GM19043 (cell line): ENCODE measurements around the gene CCL1.

Experiments
- ATAC-seq: cut with Tn5 transposase; IDR thresholded peaks from one replicate; pipeline ENCODE4 v1.9.1; 2021; ENCODE audit warnings: low read depth; ENCODE audit not compliant: unreplicated experiment

The CCL1 gene, protein sequence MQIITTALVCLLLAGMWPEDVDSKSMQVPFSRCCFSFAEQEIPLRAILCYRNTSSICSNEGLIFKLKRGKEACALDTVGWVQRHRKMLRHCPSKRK

DNA sequence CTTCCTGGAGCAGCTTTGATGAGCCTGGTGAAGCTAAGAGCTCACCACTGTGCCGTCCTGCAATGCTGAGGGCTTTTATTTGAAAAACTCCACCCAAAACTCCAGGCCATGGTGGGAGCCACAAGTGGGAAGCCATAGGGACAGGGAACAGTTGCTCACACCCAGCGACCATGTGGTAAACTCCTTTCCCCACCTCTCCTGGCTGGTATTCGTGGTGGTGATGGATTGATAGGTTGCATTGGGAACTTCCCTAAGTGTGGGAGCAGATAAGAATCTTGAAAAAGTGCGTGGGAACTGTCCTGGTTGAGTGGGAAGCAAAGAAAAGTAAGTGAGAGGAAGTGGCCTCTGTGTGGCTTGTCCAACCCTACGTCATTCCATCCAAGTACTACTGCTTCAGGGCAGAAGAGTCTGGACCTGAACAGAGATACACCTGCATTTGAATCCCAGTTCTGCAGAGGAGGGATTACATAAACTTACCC is at the start of gene CCL1:
Gene CCL1, minus strand, starts transcription at position 51 of the 479 bp plus-strand sequence. CDS start 72 bp downstream, outside the sequence.
- ATAC-seq, result no peak

DNA sequence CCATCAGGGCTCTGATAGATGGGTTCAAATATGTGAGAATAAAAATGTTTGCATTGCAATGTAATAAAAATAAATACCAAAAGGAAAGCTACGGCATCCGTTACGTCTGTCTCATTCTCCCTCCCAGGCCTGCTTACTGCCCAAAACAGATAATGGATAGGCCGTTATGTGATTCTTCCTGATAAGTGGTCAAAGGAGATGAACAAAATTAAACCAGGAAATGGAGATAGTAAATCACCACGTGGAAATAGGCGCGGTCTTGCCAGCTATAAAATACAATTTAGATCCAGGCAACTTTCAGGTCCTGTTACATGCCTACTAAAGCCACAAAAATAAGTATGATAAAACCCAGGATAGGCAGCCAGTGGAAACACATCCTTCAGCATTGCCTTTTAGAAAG is 49.5 kb upstream of the CCL1 start:
- ATAC-seq, result no peak

DNA sequence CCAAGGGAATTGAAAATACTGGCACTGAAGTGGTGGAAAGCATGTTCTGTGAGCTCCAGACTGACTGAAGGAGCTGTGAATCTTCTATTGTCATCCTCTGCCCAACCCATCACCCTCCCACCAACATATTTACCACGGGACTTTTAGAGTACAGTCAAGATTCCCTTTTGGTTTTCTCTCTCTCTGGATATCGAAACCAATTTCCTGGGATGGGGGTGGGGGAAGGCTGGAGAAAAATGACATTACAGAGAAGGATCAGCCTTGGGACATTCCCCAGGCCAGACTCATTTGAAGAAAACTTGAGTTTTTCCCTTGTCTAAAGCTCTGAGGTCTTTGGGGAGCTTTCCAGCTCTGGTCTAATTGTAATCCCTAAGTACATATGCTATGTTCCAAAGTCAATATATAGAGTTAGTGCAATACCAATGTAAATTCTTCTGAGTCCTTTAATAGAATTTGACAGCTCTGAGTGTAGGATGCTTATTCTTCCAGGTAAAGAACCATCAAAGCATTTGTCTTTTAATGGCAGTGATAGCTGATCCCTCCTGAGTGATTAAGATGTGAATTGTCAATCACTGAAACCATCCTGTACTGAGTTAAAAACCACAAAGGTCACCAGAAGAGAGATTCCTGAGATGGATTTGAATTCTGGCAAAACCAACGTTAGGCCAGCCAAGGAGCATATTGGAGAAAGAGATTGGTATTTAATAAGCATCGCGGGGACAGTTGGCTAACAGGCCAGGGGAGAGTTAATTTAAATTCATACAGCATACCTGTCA is 48.8 kb upstream of the CCL1 start:
- no peak for ATAC-seq

DNA sequence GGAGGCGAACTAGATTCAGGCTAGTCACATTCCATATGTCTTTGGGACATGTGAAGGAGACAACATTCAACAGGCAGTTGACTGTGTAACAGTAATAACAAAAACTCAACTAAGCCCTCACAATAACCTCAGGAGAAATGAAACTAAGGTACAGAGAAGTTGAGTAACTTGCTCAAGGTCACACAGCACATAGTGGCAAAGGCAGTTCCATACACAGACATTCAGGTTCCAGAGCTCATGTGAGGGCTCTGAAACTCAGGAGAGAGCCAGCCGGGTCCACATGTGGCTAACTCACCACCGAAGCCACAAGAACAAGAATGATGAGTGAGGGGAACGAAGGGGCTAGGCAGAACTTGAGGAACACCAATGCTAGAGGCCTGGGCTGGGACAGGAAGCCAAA is 46.3 kb upstream of the CCL1 start:
- ATAC-seq, result no peak

DNA sequence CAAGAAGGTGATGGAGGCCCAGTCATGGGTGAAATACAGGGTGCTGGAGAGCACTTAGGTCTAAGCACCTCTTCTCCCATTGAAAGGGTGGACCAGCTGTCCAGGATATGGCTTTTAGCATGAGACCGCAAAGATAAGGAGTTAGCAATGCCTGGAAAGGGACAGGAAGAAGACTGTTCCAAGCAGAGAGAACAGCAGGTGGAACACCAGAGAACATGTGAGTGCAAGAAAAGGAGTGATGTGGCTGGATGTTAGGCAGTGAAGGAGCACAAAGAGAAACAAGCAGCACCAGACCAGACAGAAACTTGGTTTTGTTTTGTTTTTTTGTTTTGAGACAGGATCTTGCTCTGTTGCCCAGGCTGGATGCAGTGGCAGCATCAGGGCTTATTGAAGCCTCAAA is 45.4 kb upstream of the CCL1 start:
- no peak for ATAC-seq

DNA sequence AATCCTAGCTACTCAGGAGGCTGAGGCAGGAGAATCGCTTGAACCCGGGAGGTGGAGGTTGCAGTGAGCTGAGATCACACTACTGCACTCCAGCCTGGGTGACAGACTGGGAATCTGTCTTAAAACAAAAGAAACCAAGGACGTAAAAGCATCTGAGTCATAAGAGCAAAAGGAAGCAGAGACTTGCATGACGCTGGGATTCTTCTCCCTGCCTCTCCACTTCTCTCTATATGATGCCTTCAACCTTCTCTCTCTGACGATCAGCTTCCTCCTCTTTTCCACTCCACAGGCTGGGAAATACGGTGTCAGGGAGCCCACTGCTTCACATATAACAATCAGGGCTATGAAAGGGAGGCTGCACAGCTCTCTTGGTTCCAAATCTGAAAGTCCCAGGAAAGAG is 43.2 kb upstream of the CCL1 start:
- ATAC-seq, result no peak

DNA sequence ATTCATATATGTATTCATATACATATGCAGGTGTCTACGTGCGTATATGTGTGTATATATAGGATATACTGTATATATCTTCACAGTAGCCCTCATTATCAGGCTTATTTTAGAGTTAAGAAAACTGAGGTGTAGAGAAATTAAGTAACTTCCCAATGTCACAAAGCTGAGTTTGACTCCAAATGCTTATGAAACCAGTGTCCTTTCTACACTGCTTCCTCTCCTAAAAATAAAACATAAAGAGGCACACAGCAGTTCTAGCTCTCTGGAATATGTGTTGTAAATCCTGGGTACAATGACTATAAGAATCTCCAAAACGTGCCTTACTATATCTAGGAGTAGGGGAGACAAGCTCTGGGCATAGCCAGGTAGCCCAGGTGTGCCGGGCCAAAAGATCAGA is 40.0 kb upstream of the CCL1 start:
- no peak for ATAC-seq

DNA sequence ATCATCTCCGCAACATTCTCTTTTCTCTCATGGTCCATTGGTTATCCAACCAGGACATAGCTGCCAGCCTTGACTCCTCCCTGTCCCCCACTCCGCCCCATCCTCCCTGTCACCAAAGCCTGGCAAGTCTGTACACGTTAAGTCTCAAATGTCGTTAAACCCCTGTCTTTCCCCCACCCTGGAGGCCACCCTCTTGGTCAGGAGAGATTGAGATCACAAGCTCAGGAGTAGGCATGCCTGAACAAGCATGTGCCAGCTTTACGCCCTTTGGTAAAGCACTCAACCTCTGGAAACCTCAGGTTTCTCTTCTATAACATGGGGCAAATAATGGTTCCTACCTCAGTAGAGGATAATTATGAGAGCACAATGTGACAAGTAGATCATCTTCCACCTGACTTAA is 38.1 kb upstream of the CCL1 start:
- ATAC-seq, result no peak

DNA sequence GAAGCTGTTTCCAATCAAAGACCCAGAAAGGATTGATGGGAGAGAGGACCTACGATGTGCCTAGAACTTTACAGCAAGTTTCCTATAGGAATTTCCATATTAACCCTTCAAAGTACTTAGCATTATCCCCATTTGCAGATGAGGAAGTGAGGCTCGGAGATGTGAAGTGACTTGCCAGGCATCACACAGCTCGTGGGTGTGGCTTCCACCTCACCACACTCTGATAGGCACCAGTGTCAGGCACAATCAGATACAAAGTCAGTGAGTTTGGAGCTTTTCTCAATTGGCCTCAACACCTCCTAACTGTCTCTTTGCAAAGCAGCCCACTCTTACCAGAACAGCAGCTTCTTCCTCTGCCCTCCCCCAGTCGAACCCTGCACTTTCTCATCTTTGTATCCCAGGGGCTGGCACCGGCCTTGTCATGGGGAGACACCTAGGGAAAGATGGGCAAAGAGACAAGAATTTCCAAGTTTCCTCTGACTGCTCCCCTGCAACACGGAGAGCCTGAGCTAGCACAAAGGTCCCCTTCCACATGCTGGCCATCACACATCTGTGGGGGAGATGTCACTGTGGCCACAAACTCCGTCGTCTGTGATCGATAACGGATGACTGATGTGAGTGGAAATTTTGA is 37.4 kb upstream of the CCL1 start:
- no peak for ATAC-seq

DNA sequence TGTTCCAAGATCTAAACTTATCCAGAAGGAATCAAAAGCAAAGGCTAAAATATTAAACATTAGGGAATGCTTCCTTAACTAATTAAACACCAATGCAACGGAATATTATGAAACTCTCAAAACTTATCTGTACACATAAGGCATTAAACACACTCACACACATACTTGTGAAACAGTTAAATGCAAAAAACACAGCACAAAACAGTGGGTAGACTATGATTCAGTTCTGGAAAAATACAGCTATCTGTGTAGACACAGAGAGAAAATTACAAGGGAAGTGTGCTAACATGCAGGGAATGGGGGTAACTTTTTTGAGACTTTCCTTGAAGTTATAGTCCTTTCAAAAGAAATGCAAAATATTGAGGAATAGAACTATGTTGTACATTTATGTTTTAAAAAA is 36.7 kb upstream of the CCL1 start:
- ATAC-seq, result no peak

DNA sequence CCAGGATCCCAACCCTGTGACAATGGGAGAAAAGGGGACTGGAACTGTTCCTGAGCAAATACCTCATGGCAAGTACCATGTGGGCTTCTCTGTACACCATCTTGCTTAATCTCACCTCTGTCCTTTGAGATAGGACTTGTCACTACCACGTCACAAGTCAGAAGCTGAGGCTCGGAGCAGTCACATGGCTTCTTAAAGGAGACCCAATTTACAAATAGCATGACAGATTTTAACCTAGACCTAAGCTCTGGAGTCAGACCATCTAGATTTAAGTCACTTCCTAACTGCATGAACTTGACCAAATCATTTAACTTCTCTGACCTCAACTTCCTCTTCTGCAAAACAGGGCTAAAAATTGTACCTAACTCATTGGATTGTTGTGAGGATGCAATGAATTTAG is 36.0 kb upstream of the CCL1 start:
- no peak for ATAC-seq

DNA sequence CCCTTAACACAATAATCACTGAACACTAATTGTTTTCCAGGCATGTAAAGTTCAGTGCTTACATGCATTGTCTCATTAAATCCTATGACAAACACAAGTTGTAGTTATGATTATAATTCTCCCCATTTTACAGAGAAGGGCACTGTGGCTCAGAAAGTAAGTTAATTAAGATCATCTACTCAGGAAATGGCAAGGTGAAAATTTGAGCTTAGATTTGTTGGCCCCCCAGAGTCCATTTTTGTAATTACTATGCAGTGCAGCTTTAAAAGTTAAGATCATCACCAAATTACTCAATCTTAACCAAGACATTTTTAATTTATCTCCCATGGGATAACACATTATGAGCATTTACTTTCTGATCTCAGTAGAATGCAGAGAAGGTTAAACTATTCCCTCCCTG is 34.2 kb upstream of the CCL1 start:
- no peak for ATAC-seq

DNA sequence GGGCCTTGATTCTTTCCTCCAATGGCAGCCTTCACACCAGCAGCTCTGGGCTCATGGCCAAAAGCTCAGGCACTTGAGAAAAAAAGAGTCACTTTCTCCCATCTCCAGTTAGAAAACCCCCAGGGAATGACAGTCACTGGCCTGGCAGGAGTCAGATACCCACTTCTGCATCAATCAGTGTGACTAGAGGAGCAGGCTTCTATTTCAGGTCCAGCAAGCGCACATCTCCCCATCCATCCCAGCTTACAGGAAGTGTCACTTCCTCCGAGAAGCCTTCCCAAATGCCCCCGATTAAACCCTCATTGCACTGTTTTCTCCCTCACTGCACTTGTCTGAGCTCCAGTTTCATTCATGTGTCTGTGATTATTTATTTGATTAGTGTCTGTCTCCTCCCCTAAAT is 30.4 kb upstream of the CCL1 start:
- no peak for ATAC-seq

DNA sequence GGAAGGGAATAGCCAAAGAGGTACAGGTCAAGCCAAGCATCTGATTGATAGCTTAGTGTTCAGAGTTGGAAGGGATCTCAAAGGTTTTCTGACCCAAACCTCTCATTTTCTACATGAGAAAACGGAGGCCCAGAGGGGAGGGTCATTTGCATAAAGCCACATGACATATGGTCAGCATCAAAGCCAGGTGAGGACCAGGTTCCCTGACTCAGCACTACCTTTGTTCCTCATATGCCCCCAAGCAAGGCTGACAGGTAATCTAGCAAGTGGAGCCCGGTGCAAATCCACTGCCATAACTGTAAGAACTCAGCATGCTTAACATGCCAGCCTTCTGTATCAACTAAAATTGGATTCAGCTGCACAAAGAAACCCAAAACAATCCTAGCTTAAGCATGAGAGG is 28.2 kb upstream of the CCL1 start:
- ATAC-seq, result no peak

DNA sequence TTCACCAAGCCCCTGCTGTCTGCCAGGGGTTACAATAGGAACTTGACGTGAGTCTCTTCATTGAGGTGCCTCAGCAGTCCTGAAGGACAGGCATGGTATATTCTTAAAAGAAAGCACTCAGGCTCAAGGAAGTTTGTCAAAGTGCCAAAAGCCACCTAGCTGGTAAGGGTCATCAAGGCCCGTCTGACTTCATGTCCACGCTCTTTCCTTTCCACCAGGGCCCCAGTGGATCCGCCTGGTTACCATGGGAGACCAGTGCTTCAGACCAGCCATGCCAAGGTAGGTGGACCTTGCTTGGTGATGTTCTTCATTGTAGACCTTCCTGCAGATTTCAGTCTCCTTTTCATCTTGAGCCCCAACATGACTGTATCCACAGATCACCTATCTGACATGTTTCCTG is 27.6 kb upstream of the CCL1 start:
- no peak for ATAC-seq

DNA sequence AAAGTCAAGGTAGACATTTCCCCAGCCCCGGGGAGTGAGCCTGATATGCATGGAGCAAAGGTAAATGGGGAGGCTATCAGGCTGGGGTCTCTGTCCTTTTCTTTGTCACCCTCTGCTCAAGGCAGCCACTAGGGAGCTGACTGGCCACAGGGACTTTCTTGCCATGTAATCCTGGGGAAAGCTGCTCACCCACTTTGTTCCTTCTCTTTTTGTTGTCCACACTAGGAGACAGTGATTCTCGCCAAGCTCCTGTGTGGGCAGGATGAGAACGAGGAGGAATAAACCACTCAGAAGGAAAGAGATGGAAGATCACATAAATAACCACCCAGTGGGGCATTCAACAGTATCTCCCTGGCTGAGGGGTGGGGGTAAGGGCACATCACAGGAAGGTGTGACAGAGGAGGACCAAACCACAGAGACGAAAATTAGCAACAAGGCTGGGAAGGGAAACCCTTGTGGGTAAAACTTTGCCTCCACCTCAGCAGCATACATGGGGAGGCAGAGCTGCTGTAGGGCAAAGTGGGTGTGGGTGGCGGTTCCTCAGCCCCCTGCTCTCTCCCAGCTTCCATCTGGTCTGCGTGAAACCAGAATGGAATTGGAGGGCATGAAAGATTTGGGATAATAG is 26.2 kb upstream of the CCL1 start:
- ATAC-seq, result no peak

DNA sequence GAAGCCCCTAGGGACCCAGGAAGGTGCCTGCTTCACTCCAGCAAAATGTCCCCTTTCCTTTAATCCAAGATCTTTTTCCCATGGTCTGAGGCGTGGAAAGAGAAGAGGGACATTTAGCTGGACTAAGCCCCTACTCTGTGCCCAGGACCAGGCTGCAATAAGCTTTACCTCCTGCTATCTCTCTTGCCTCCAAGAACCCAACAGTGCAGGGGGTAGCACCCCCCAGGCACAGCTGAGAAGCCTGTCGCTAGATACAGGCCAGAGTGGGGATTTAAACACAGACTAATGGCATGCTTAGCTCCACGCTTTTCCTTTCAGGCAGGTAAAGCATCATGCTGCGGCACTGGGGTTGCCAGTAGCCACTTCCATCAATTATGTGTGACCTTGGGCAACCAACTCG is 24.5 kb upstream of the CCL1 start:
- ATAC-seq, result no peak

DNA sequence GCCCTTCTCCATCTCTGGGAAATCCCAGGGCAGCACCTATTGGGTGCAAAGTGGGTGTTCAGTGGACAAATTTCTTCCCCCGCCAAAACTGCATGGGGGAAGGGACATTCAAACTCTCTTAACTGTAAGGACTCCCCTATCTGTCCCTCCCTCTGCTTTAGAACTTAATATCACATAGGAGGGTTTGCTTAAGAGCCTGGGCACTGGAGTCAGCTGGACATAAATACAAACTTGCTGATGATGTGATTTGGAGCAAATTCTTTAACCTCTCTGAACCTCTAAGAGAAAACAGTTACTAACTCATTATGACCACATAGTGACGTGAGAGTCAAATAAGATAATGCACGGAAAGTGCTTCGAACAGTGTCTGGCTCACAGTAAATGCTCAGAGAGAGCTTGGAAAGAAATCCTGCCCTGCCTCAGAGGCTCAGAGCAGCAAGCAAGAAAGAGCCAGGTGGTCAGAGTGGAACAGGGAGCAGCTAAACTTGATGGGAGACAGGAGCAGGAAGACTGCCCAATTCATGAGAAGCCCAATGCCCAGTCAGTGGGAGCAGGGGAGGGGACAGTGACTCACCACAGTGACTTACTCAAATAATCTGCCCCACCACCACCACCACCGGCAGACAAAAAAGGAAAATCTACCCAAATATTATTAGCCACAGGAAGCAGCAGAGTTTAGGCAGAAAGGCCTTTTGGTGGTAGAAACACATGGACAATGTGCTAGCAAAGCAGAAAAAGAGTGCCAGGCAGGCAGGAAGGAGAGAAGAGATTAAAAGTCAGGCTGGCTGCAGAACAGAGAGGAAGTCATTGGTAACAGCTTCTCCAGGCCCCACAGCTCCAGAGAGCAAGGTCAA is 23.9 kb upstream of the CCL1 start:
- ATAC-seq, result no peak

DNA sequence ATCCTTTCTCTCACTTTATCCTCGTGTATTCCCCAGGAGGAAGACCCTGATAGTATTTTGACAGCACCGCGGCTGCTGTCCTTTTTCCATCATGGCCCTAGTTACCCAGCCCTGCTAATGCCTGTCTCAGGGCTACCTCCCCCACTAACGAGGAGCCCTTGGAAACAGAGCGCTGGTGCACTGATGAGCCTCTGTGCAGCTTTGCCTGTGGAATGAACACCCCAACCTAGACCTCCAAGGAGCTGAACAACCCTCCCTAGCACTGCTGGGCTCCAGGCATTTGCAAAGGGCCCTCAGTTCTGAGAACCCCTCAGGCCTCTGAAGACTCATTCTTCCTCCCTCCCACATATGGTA is 23.3 kb upstream of the CCL1 start:
- no peak for ATAC-seq

DNA sequence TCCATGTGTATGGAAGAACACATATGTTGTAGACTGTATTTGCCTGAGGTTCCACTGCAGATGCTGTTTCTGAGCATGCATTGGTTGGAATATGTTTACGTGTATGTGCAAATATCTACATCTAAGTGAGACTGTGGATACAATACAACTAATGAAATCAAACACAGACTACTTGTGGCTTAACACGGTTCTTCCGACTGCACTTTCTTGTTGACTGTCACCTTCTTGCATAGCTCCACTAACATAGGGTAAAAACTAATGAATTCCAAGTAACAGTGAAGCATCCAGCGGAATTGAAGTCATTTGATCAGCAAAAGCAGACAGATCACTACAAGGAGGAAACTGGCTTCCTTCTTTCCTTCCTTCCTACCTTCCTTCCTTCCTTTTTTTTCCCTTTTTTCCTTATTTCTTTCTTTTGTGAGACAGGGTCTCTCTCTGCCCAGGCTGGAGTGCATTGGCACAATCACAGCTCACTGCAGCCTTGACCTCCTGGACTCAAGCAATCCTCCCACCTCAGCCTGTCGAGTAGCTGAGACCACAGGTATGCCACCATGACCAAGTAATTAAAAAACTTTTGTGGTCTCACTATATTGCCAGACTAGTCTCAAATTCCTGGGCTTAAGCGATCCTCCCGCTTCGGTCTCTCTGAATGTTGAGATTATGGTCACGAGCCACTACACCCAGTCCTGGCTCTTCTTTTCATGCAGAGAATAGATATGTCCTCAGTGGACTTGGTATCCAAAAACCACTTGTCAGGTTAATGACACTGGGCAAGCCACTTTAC is 22.0 kb upstream of the CCL1 start:
- ATAC-seq, result no peak
